GM11168 (cell line): ENCODE data around the gene PLA2G2F.
"Not testable (repeated sequence)": the region's sequence is repeated elsewhere in the genome, so short reads cannot be mapped to it uniquely, and the experiment has no call there.

Experiments
- in situ Hi-C: fragments of 300-500 bp; cut with MboI; formaldehyde crosslinking; loops from one replicate; pipeline ENCODE4 v1.12.0; 2022; ENCODE audit warnings: low sequenced_read_pairs; ENCODE audit not compliant: unreplicated experiment

Gene PLA2G2F

GRCh38 chr1:20112279-20113000, 26.7 kb upstream of the PLA2G2F start:
- in situ Hi-C loops, result loop anchor here (5.0 kb wide), 1 partner anchor 40 kb away; no protein-coding TSS in a partner anchor

- in situ Hi-C loops, result loop anchor here (5.0 kb wide), 1 partner anchor 38 kb away; no protein-coding TSS in a partner anchor
Observed at GRCh38 chr1:20114021-20114648, 25.0 kb upstream of the PLA2G2F start.

- in situ Hi-C loops, result no loop called here
Observed at GRCh38 chr1:20115479-20115878, 23.6 kb upstream of the PLA2G2F start.

GRCh38 chr1:20115916-20116315, 23.2 kb upstream of the PLA2G2F start:
- in situ Hi-C loops, result no loop called here

- in situ Hi-C loops, result no loop called here
Observed at GRCh38 chr1:20117236-20117635, 21.9 kb upstream of the PLA2G2F start.

- in situ Hi-C loops, result no loop called here
Observed at GRCh38 chr1:20119347-20119746, 19.8 kb upstream of the PLA2G2F start, which contains the start of gene PLA2G2D. Gene PLA2G2D (minus strand): TSS chr1:20119536. CDS start chr1:20119498, 38 bp downstream.

GRCh38 chr1:20120796-20121195, 18.3 kb upstream of the PLA2G2F start:
- in situ Hi-C loops, result no loop called here

GRCh38 chr1:20123722-20124455, 15.2 kb upstream of the PLA2G2F start:
- in situ Hi-C loops, result no loop called here

- in situ Hi-C loops, result no loop called here
Observed at GRCh38 chr1:20124456-20125057, 14.6 kb upstream of the PLA2G2F start.

GRCh38 chr1:20125100-20125499, 14.0 kb upstream of the PLA2G2F start:
- in situ Hi-C loops, result no loop called here

GRCh38 chr1:20126041-20126805, 12.9 kb upstream of the PLA2G2F start:
- in situ Hi-C loops, result no loop called here

GRCh38 chr1:20126806-20127440, 12.2 kb upstream of the PLA2G2F start:
- in situ Hi-C loops, result no loop called here

GRCh38 chr1:20130518-20130917, 8.6 kb upstream of the PLA2G2F start:
- in situ Hi-C loops, result not testable (repeated sequence)

- in situ Hi-C loops, result no loop called here
Observed at GRCh38 chr1:20134995-20135394, 4.1 kb upstream of the PLA2G2F start.

GRCh38 chr1:20136249-20136648, 2.9 kb upstream of the PLA2G2F start:
- in situ Hi-C loops, result no loop called here

GRCh38 chr1:20137055-20137454, 2.1 kb upstream of the PLA2G2F start:
- in situ Hi-C loops, result no loop called here

GRCh38 chr1:20137604-20138003, 1.5 kb upstream of the PLA2G2F start:
- in situ Hi-C loops, result no loop called here

- in situ Hi-C loops, result no loop called here
Observed at GRCh38 chr1:20138346-20138745, 777 bp upstream of the PLA2G2F start.

GRCh38 chr1:20139776-20140612, 871 bp downstream of the PLA2G2F start:
- in situ Hi-C loops, result no loop called here
